Sigmoid colon (tissue), 7 donors: ENCODE measurements around the gene PTGES2. TPM values are rescaled to one million over a fixed set of nuclear protein-coding genes. Genes with fewer than 3 reads are reported as not detected.

Experiments
- polyA plus RNA-seq, 3 donors: library from polyadenylated mRNA; stranded (reverse); fragments of 200-250 nt; gene quantifications; one replicate each; pipeline ENCODE4 v1.2.3, GENCODE V29; 2013
- total RNA-seq, 4 donors: library from RNA; depleted of rRNA; stranded (reverse); fragments of >200 nt; gene quantifications; one replicate each; pipeline ENCODE4 v1.1.0, GENCODE V29; 2016
- donor health status: healthy with polysubstance abuse.
- donor health status: Bipolar disorder and iron deficiency.
- donor health status: healthy.

The PTGES2 gene
- total and polyA plus RNA-seq, 7 donors: 56.5 to 119 (median 82.2) TPM

Other genes with a start within 250 kb of the PTGES2 start
- gene ST6GALNAC6, start 228.1 kb downstream of the PTGES2 start, total RNA-seq: 100 to 1,000 TPM; 107 to 125 (median 114) TPM
- gene ST6GALNAC6, start 228.1 kb downstream of the PTGES2 start, polyA plus RNA-seq: 100 to 1,000 TPM in 1 of 3 donors, 10 to 100 TPM in 2; 35.6 to 112 (median 87.1) TPM
- 10 to 100 TPM; 22.8 to 27.7 (median 25.5) TPM for gene ST6GALNAC4, start 210.7 kb downstream of the PTGES2 start, total RNA-seq
- 10 to 100 TPM; 25.2 to 51.1 (median 37.7) TPM for gene ST6GALNAC4, start 210.7 kb downstream of the PTGES2 start, polyA plus RNA-seq
- gene PIP5KL1, start 197.0 kb downstream of the PTGES2 start, total RNA-seq: 1 to 10 TPM in 3 of 4 donors, under 1 TPM in 1; 0.16 to 4.2 (median 2.6) TPM
- 1 to 10 TPM in 1 of 3 donors, under 1 TPM in 1, not detected in 1; 0.70 to 1.8 TPM for gene PIP5KL1, start 197.0 kb downstream of the PTGES2 start, polyA plus RNA-seq
- gene DPM2, start 189.9 kb downstream of the PTGES2 start, total RNA-seq: 10 to 100 TPM in 2 of 4 donors, 1 to 10 TPM in 2; 6.0 to 11.9 (median 9.7) TPM
- gene DPM2, start 189.9 kb downstream of the PTGES2 start, polyA plus RNA-seq: 10 to 100 TPM; 17.3 to 41.9 (median 24.6) TPM
- 10 to 100 TPM; 10.9 to 32.7 (median 19.2) TPM for gene EEIG1, start 146.7 kb downstream of the PTGES2 start, total RNA-seq
- 10 to 100 TPM; 69.1 to 92.0 (median 77.0) TPM for gene EEIG1, start 146.7 kb downstream of the PTGES2 start, polyA plus RNA-seq
- gene NAIF1, start 60.4 kb downstream of the PTGES2 start, total RNA-seq: 10 to 100 TPM in 1 of 4 donors, 1 to 10 TPM in 3; 5.5 to 10.7 (median 6.3) TPM
- gene NAIF1, start 60.4 kb downstream of the PTGES2 start, polyA plus RNA-seq: 10 to 100 TPM in 1 of 3 donors, 1 to 10 TPM in 2; 8.4 to 11.0 (median 8.6) TPM
- 10 to 100 TPM; 10.2 to 77.2 (median 12.9) TPM for gene SLC25A25, start 59.5 kb downstream of the PTGES2 start, total RNA-seq
- gene SLC25A25, start 59.5 kb downstream of the PTGES2 start, polyA plus RNA-seq: 10 to 100 TPM; 16.6 to 19.4 (median 16.8) TPM
- gene LCN2, start 21.7 kb upstream of the PTGES2 start, total RNA-seq: not detected
- 1,000 to 10,000 TPM in 1 of 3 donors, 10 to 100 TPM in 1, 1 to 10 TPM in 1; 9.6 to 1,818 (median 79.8) TPM for gene LCN2, start 21.7 kb upstream of the PTGES2 start, polyA plus RNA-seq
- gene BBLN, start 32.5 kb upstream of the PTGES2 start, total RNA-seq: 100 to 1,000 TPM; 158 to 273 (median 204) TPM
- gene BBLN, start 32.5 kb upstream of the PTGES2 start, polyA plus RNA-seq: 100 to 1,000 TPM; 111 to 123 (median 113) TPM
- 100 to 1,000 TPM in 1 of 4 donors, 10 to 100 TPM in 3; 60.2 to 116 (median 68.5) TPM for gene CIZ1, start 63.8 kb upstream of the PTGES2 start, total RNA-seq
- 10 to 100 TPM; 25.7 to 58.3 (median 46.8) TPM for gene CIZ1, start 63.8 kb upstream of the PTGES2 start, polyA plus RNA-seq
- 10 to 100 TPM in 2 of 4 donors, 1 to 10 TPM in 2; 7.7 to 40.2 (median 12.9) TPM for gene DNM1, start 75.7 kb upstream of the PTGES2 start, total RNA-seq
- gene DNM1, start 75.7 kb upstream of the PTGES2 start, polyA plus RNA-seq: 1 to 10 TPM in 2 of 3 donors, under 1 TPM in 1; 0.46 to 9.3 (median 1.2) TPM
- gene GOLGA2, start 148.3 kb upstream of the PTGES2 start, total RNA-seq: 100 to 1,000 TPM in 1 of 4 donors, 10 to 100 TPM in 3; 76.0 to 104 (median 86.5) TPM
- 10 to 100 TPM; 48.1 to 82.7 (median 50.5) TPM for gene GOLGA2, start 148.3 kb upstream of the PTGES2 start, polyA plus RNA-seq
- gene SWI5, start 148.5 kb upstream of the PTGES2 start, total RNA-seq: 10 to 100 TPM; 18.0 to 35.7 (median 23.4) TPM
- 10 to 100 TPM; 23.4 to 27.3 (median 24.1) TPM for gene SWI5, start 148.5 kb upstream of the PTGES2 start, polyA plus RNA-seq
- gene TRUB2, start 194.7 kb upstream of the PTGES2 start, total RNA-seq: 10 to 100 TPM in 1 of 4 donors, 1 to 10 TPM in 3; 7.6 to 14.1 (median 9.1) TPM
- gene TRUB2, start 194.7 kb upstream of the PTGES2 start, polyA plus RNA-seq: 10 to 100 TPM; 16.7 to 20.8 (median 18.0) TPM
- gene COQ4, start 195.1 kb upstream of the PTGES2 start, total RNA-seq: 10 to 100 TPM; 26.4 to 60.7 (median 29.7) TPM
- 10 to 100 TPM; 58.3 to 80.9 (median 67.0) TPM for gene COQ4, start 195.1 kb upstream of the PTGES2 start, polyA plus RNA-seq
- gene SLC27A4, start 212.8 kb upstream of the PTGES2 start, total RNA-seq: 10 to 100 TPM; 10.7 to 18.0 (median 12.0) TPM
- gene SLC27A4, start 212.8 kb upstream of the PTGES2 start, polyA plus RNA-seq: 10 to 100 TPM in 2 of 3 donors, 1 to 10 TPM in 1; 6.0 to 45.1 (median 14.3) TPM
- gene URM1, start 243.6 kb upstream of the PTGES2 start, total RNA-seq: 10 to 100 TPM; 16.3 to 25.1 (median 20.4) TPM
- gene URM1, start 243.6 kb upstream of the PTGES2 start, polyA plus RNA-seq: 10 to 100 TPM; 41.8 to 73.3 (median 60.1) TPM